GM18951 (cell line): ENCODE results near the gene SHC4.

Source experiments
- POLR2A ChIP-seq: IDR thresholded peaks from 4 replicates; pipeline ENCODE4 v1.6.1; 2011; ENCODE audit warnings: mild to moderate bottlenecking; ENCODE audit not compliant: insufficient read length, insufficient read depth; ENCODE audit errors: extremely low read depth
- in situ Hi-C: fragments of 300-500 bp; cut with MboI; formaldehyde crosslinking; loops from one replicate; pipeline ENCODE4 v1.12.0; 2022; ENCODE audit warnings: low sequenced_read_pairs, mixed read lengths, inconsistent platforms; ENCODE audit not compliant: unreplicated experiment

SHC4 gene

GRCh38 chr15:48898446-48898845 lies 65.3 kb downstream of the SHC4 start:
- TF ChIP-seq POLR2A, result no peak
- in situ Hi-C loops, result no loop called here

- in situ Hi-C loops, result no loop called here
- no peak for TF ChIP-seq POLR2A
These were observed 65.7 kb downstream of the SHC4 start for GRCh38 chr15:48898032-48898431.

GRCh38 chr15:48896869-48897814 lies 66.6 kb downstream of the SHC4 start:
- in situ Hi-C loops, result no loop called here

GRCh38 chr15:48893311-48893710 lies 70.4 kb downstream of the SHC4 start:
- in situ Hi-C loops, result no loop called here
- no peak for TF ChIP-seq POLR2A

More at GRCh38 chr15:48896869-48897814, 66.6 kb downstream of the SHC4 start:
- TF ChIP-seq POLR2A, result no peak

- in situ Hi-C loops, result no loop called here
- no peak for TF ChIP-seq POLR2A
These were observed 72.4 kb downstream of the SHC4 start for GRCh38 chr15:48891232-48891765.

- in situ Hi-C loops, result no loop called here
- no peak for TF ChIP-seq POLR2A
These were observed 73.2 kb downstream of the SHC4 start for GRCh38 chr15:48890375-48890972.

- in situ Hi-C loops, result no loop called here
- no peak for TF ChIP-seq POLR2A
These were observed 73.8 kb downstream of the SHC4 start for GRCh38 chr15:48889925-48890324.

- no peak for TF ChIP-seq POLR2A
- in situ Hi-C loops, result no loop called here
These were observed 74.9 kb downstream of the SHC4 start for GRCh38 chr15:48888836-48889235.

- in situ Hi-C loops, result no loop called here
- no peak for TF ChIP-seq POLR2A
These were observed 75.5 kb downstream of the SHC4 start for GRCh38 chr15:48888191-48888590.

GRCh38 chr15:48887144-48887543 lies 76.6 kb downstream of the SHC4 start:
- TF ChIP-seq POLR2A, result no peak
- in situ Hi-C loops, result no loop called here

- TF ChIP-seq POLR2A, result no peak
- in situ Hi-C loops, result no loop called here
These were observed 80.0 kb downstream of the SHC4 start for GRCh38 chr15:48883699-48884098.

GRCh38 chr15:48880070-48880634 lies 83.6 kb downstream of the SHC4 start:
- in situ Hi-C loops, result no loop called here
- TF ChIP-seq POLR2A, result no peak
